ENCODE measurements around the gene EFNA1. TPM values are rescaled to one million over a fixed set of nuclear protein-coding genes. Genes with fewer than 3 reads are reported as not detected.
A peak's percentile ranks its signal among the peaks of the same experiment; 100 is the strongest.

The EFNA1 gene
- total and polyA plus RNA-seq, 2 of the 8 experiments (the other 6 are each of a cell fraction or from before 2014, with no cell fraction given): 4.9 to 14.6 TPM

GRCh38 chr1:155172732-155173477, 45.2 kb downstream of the EFNA1 start, which contains the start of gene KRTCAP2:
KRTCAP2 (minus strand) TSS chr1:155173304; CDS start chr1:155173224, 80 bp downstream.
- no peaks in the 10 kb centered on the region for H3K9me3 ChIP-seq (ENCODE audit: insufficient read depth in 2 of 2, low read depth in 1 of 2, low read length in 1 of 2)
- peak within 1 kb of the TSS; percentile 98 for H3K4ac ChIP-seq (replicated peaks; ENCODE audit: insufficient read length, low read depth, low read length)
- peak within 1 kb of the TSS; percentile 13 for H3K14ac ChIP-seq (ENCODE audit: insufficient read length)
- peak within 1 kb of the TSS; percentile 8 to 66 (median 50); a peak in 6 of 7 replicates for H3K9ac ChIP-seq (replicated peaks in 1 of 4; ENCODE audit: extremely low read depth in 1 of 4, low read depth in 3 of 4, low read length in 3 of 4)
- FAIRE-seq: peak; percentile 74
- POLR2A ChIA-PET (ENCODE audit: partially characterized antibody): interaction anchor here (0.6 to 20.5 kb wide), 21 partner anchors 13 to 398 kb away, joined by 3 to 512 read pairs (median 4); partner anchors contain the start of genes CLK2, DPM3, EFNA4 and MTX1
- peak within 1 kb of the TSS; percentile 96 for H4K5ac ChIP-seq (ENCODE audit: insufficient read length, low read depth, low read length)
- peak within 1 kb of the TSS; percentile 30; the same call in 1 of the 2 replicates for H2AFZ ChIP-seq (ENCODE audit: low read length)
- H3K36me3 ChIP-seq (ENCODE audit: control insufficient read depth in 2 of 4, insufficient read depth in 4 of 4, low read length in 3 of 4): peaks cover 12 to 22% (median 16%) of the 10 kb centered on the region in 4 experiments
- H2BK120ac ChIP-seq (replicated peaks; ENCODE audit: low read depth, low read length): peak within 1 kb of the TSS; percentile 91
- peak within 1 kb of the TSS; percentile 37 to 90 for H3K4me2 ChIP-seq (ENCODE audit: insufficient read depth in 1 of 2, low read depth in 2 of 2, low read length in 2 of 2)
- H3K23me2 ChIP-seq (ENCODE audit: low read depth, low read length): peaks cover 10% of the 10 kb centered on the region; the same call in 1 of the 2 replicates
- H3K23ac ChIP-seq (ENCODE audit: insufficient read length): no peak within 1 kb of the TSS
- peak within 1 kb of the TSS; percentile 98 for H3K18ac ChIP-seq (ENCODE audit: extremely low read depth, low read length)
- H2BK15ac ChIP-seq (ENCODE audit: low read length): peak within 1 kb of the TSS; percentile 84; the same call in 1 of the 2 replicates
- peaks cover 3 to 8% of the 10 kb centered on the region in 2 experiments for H4K20me1 ChIP-seq (replicated peaks in 1 of 2; ENCODE audit: control insufficient read depth in 1 of 2, insufficient read depth in 2 of 2, low read length in 2 of 2)
- DNase-seq (ENCODE audit: low read depth in 1 of 2, low spot score in 2 of 2): peak; percentile 94 to 95
- CTCF ChIA-PET (ENCODE audit: partially characterized antibody): interaction anchor here (0.6 to 12.4 kb wide), 27 partner anchors 13 to 556 kb away, joined by 3 to 215 read pairs (median 4); partner anchors contain the start of genes DPM3, EFNA1, EFNA4 and LENEP
- H2BK5ac ChIP-seq (ENCODE audit: low read depth, low read length): peak within 1 kb of the TSS; percentile 88
- H4K8ac ChIP-seq (ENCODE audit: extremely low read depth, insufficient read depth, low read length): peak within 1 kb of the TSS; percentile 91
- 1% methylated on average over 49 of the region's 57 CpGs; no CpG with 5 or more reads in 1 of the 2 experiments for WGBS, 2 experiments (ENCODE audit: extremely low coverage in 1 of 2, insufficient coverage in 1 of 2, insufficient read length in 1 of 2, insufficient replicate concordance in 2 of 2, low coverage in 1 of 2, low lambda C conversion rate in 2 of 2, missing lambda C conversion rate in 1 of 2)
- H4K91ac ChIP-seq (replicated peaks; ENCODE audit: insufficient read length, low read length): peak within 1 kb of the TSS; percentile 99
- H3K79me2 ChIP-seq (ENCODE audit: control insufficient read depth in 1 of 2, insufficient read depth in 2 of 2, low read length in 2 of 2): peaks cover 0 to 16% of the 10 kb centered on the region in 2 experiments; a peak in 2 of 4 replicates
- H2BK12ac ChIP-seq (ENCODE audit: low read depth, low read length): peak within 1 kb of the TSS; percentile 53; the same call in 1 of the 2 replicates
- H3K4me3 ChIP-seq (ENCODE audit: extremely low read depth in 1 of 4, insufficient read depth in 2 of 4, low read depth in 3 of 4, low read length in 4 of 4): peak within 1 kb of the TSS; percentile 70 to 95 (median 86)
- peak within 1 kb of the TSS; percentile 68 for H3K27ac ChIP-seq (ENCODE audit: low read depth, low read length)
- H3K56ac ChIP-seq (replicated peaks; ENCODE audit: insufficient read length, low read depth, low read length): peak within 1 kb of the TSS; percentile 94
- H3K27me3 ChIP-seq (replicated peaks in 1 of 4; ENCODE audit: control insufficient read depth in 3 of 4, extremely low read depth in 1 of 4, insufficient read depth in 3 of 4, low read length in 3 of 4): no peaks in the 10 kb centered on the region
- H3K79me1 ChIP-seq (ENCODE audit: low read depth, low read length): no peaks in the 10 kb centered on the region; the same call in 1 of the 2 replicates
- peak within 1 kb of the TSS; percentile 74 for H2BK20ac ChIP-seq (ENCODE audit: low read length)
- H3K4me1 ChIP-seq (replicated peaks in 1 of 4; ENCODE audit: control insufficient read depth in 3 of 4, insufficient read depth in 4 of 4, low read length in 3 of 4): peaks cover 3 to 23% (median 8%) of the 10 kb centered on the region in 4 experiments; a peak in 6 of 7 replicates
- H2AK5ac ChIP-seq (ENCODE audit: low read depth, low read length): no peak within 1 kb of the TSS
- TF ChIP-seq HDAC2 (IDR thresholded peaks at IDR 0.05; ENCODE audit: borderline replicate concordance in 1 of 2, low read depth in 2 of 2, low read length in 2 of 2) (0 out of 4 replicates have a peak, but pooled peaks of 1 of the 2 experiments have one; percentile 46), KDM4A (IDR thresholded peaks at IDR 0.05; ENCODE audit: low read depth, low read length, severe bottlenecking) (peak; percentile 65), YY1 (IDR thresholded peaks at IDR 0.05; ENCODE audit: low read depth, low read length) (0 out of 2 replicates have a peak, but pooled peaks have one; percentile 40), CREB1 (IDR thresholded peaks at IDR 0.05) (peak; percentile 80), ASH2L (IDR thresholded peaks at IDR 0.05; ENCODE audit: low read length) (peak; percentile 62), SP2 (IDR thresholded peaks at IDR 0.05; ENCODE audit: low read length) (peak; percentile 55; the same call in 1 of the 2 replicates), RAD21 (IDR thresholded peaks at IDR 0.05 in 1 of 2, conservative IDR thresholded peaks at IDR 0.05 in 1 of 2; ENCODE audit: low read depth in 2 of 2, low read length in 2 of 2) (peak; percentile 22 to 44; a peak in 3 of 4 replicates), SAP30 (IDR thresholded peaks at IDR 0.05; ENCODE audit: insufficient read depth, insufficient replicate concordance, low read length) (peak; percentile 60), NRF1 (IDR thresholded peaks at IDR 0.05; ENCODE audit: low read depth, low read length) (peak; percentile 97), HDAC6 (IDR thresholded peaks at IDR 0.05; ENCODE audit: low read depth, low read length) (no peak)

All from H1 (cell line).